ENCODE data around the gene G6PC3. TPM values are rescaled to one million over a fixed set of nuclear protein-coding genes. Genes with fewer than 3 reads are reported as not detected.

The G6PC3 gene
- total RNA-seq, 1 donor from 2014 or later: 22.7 TPM

DNA sequence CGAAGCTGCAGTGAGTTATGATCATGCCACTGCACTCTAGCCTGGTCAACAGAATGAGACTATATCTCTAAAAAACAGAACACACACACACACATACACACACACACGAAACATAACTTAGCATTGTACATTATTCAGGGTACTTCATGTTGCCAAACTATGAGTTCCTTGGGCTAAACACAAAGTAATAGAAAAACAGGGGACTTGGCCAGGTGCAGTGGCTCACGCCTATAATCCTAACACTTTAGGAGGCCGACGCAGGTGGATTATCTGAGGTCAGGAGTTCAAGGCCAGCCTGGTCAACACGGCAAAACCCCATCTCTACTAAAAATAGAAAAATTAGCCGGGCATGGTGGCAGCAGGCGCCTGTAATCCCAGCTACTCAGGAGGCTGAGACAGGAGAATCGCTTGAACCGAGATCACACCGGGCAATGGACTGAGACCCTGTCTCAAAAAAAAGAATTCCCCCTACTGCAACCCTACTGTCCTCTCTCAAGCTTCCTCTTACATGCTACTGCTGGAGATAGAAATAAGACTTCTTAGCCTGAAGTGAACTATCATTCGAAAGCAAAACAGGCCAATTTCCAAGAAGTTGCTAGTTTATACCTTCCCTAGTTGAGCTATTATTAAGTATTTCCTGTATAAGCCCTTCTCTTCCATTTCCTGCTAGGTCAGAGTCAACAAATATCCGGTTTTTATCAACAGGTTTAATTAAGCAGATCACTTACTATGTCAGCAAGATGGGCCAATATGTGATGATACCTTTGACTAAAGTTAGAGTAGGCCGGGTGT, 11.2 kb upstream of the G6PC3 start:
- intact Hi-C loops (cut with micrococcal nuclease): no loop called here

DNA sequence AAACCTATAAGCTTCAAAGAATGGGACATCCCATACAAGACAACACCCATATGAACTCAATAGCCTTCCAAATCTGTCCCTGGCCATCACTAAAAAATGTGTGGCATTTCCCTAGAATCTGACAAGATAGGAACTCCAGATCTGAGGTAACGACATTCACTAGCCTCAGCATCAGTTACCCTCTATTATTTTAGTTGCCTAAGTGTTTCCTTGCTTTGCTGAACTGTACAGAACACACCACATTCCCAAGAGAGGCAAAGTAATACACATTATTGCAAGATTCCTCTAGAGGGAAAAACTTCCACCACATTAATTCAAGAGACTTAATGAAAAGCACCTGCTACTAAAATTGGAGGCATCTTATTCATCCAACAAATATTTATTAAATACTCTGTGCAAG, 9.1 kb upstream of the G6PC3 start:
- intact Hi-C loops (cut with micrococcal nuclease): no loop called here

DNA sequence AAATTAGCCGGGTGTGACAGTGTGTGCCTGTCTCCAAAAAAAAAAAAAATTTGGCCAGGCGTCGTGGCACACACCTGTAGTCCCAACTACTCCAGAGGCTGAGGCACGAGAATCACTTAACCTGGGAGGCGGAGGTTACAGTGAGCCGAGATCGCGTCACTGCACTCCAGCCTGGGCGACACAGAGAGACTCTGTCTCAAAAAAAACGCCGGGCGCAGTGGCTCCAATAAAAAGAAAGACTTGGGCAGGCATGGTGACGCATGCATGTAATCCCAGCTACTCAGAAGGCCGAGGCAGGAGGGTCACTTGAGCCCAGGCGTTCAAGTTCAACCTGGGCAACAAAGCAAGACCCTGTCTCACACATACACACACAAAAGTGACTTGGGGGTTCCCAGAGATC, 7.7 kb upstream of the G6PC3 start:
- intact Hi-C loops (cut with micrococcal nuclease): no loop called here

GRCh38 chr17:44063704-44064639, 6.6 kb upstream of the G6PC3 start:
- intact Hi-C loops (cut with micrococcal nuclease): no loop called here

GRCh38 chr17:44065668-44066203, 4.8 kb upstream of the G6PC3 start:
- intact Hi-C loops (cut with micrococcal nuclease): loop anchor here (1.0 to 5.0 kb wide), 3 partner anchors 59 to 262 kb away; partner anchors contain the start of gene HROB

GRCh38 chr17:44066204-44066930, 4.2 kb upstream of the G6PC3 start, which contains the start of gene LSM12:
LSM12 (minus strand) TSS chr17:44066671; CDS start chr17:44066587, 84 bp downstream.
- intact Hi-C loops (cut with micrococcal nuclease): loop anchor here (1.0 to 5.0 kb wide), 3 partner anchors 60 to 261 kb away; partner anchors contain the start of gene HROB

- intact Hi-C loops (cut with micrococcal nuclease): loop anchor here (2.0 to 5.0 kb wide), 2 partner anchors 61 to 260 kb away; no protein-coding TSS in a partner anchor
These were observed 3.0 kb upstream of the G6PC3 start for GRCh38 chr17:44067545-44067940.

- intact Hi-C loops (cut with micrococcal nuclease): loop anchor here (2.0 to 5.0 kb wide), 3 partner anchors 53 to 257 kb away; partner anchors contain the start of genes HDAC5 and TMEM101
These were observed 521 bp upstream of the G6PC3 start for GRCh38 chr17:44069974-44070454.

GRCh38 chr17:44071198-44071520, 624 bp downstream of the G6PC3 start:
- intact Hi-C loops (cut with micrococcal nuclease): loop anchor here (2.0 kb wide), 2 partner anchors 52 to 56 kb away; partner anchors contain the start of genes HDAC5 and TMEM101

DNA sequence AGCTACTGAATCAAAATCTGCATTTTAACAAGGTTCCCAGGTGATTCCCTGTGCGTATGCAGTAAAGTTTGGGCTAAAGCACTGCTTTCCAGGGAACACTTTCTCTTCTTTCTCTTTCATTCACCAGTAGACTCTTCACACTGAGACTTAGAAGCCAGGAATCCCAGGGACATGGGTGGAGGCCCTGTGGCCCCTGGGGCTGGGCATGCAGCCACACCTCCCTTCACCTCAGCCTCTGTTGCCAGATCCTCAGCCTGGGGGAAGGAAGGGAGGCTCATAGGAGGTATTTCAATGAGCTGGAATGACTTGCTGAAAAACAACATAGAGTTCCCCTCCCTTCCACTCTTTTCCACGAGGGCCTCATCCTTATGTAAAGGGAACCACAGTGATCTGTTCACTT, 1.2 kb downstream of the G6PC3 start:
- intact Hi-C loops (cut with micrococcal nuclease): loop anchor here (2.0 kb wide), 2 partner anchors 51 to 57 kb away; partner anchors contain the start of genes HDAC5 and TMEM101

DNA sequence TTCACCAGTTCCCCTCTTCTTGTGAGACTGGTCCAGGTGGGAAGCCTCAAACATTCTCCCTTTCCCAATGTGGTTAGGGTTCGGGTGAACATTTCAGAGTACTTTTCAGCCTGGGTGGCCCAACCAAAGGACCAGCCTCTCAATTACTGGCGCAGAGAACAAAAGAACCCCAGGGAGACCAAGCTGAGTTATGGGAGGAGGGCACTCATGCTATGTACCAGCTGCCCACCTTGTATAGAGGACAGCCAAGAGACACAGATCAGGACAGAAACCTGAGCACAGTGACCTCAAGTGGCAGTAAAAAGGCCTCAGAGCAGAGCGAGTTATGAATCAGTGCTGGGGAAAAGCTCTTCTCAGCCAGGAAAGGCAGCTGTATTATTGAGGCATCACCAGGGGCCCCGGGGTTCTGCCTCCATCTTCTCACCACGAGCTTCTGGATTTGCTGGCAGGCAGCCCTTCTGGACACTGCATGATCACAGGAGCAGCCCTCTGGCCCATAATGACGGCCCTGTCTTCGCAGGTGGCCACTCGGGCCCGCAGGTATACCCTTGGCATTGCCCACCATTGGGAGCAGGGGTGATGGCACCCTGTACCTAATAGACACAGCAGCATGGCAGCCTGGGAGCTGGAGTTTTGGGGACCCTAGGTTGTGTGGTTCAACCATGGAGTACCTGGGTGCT, 3.8 kb downstream of the G6PC3 start:
- intact Hi-C loops (cut with micrococcal nuclease): no loop called here

DNA sequence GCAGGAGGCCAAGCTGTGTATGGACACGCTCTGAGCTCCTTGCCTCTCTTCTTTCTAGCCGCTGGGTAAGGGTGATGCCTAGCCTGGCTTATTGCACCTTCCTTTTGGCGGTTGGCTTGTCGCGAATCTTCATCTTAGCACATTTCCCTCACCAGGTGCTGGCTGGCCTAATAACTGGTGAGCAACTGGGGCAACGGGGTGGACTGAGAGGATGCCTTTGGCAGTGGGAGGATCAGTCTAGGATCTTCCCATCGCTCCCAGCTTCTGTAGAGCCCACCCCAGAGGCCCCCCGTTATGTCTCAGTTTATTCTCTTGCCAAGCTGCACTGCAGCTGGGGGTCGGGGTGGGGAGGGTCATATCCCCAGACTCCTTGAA, 4.4 kb downstream of the G6PC3 start:
- intact Hi-C loops (cut with micrococcal nuclease): no loop called here

DNA sequence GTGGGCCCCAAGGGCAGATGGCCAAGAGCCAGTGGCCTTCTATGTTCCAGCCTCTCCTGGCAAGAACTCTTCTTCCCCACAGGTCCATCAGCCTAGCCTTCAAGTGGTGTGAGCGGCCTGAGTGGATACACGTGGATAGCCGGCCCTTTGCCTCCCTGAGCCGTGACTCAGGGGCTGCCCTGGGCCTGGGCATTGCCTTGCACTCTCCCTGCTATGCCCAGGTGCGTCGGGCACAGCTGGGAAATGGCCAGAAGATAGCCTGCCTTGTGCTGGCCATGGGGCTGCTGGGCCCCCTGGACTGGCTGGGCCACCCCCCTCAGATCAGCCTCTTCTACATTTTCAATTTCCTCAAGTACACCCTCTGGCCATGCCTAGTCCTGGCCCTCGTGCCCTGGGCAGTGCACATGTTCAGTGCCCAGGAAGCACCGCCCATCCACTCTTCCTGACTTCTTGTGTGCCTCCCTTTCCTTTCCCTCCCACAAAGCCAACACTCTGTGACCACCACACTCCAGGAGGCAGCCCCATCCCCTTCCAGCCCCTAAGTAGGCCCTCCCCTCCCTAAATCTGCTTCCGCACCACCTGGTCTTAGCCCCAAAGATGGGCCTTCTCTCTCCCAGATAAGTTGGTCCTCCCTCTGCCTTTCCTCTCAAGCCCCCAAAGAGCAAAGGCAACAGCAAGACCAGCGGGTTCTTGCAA, 5.2 kb downstream of the G6PC3 start:
- intact Hi-C loops (cut with micrococcal nuclease): no loop called here

GRCh38 chr17:44076716-44077594, 6.4 kb downstream of the G6PC3 start:
- intact Hi-C loops (cut with micrococcal nuclease): no loop called here

DNA sequence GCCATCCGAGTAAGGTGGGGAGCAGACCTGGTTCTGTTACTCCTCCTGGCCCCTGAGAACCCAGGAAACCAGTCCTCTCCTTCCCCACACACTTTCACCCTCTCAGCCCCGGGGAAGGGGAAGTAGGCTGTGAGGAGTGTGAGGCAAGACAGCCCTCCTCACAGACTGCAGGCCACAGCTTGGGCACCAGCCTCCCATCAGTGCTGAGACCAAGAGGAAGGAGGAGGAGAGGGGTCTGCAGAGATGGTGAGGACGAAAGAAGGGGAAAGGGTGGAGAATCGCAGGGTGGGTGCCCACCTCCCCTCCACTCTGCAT, 7.0 kb downstream of the G6PC3 start:
- intact Hi-C loops (cut with micrococcal nuclease): no loop called here

DNA sequence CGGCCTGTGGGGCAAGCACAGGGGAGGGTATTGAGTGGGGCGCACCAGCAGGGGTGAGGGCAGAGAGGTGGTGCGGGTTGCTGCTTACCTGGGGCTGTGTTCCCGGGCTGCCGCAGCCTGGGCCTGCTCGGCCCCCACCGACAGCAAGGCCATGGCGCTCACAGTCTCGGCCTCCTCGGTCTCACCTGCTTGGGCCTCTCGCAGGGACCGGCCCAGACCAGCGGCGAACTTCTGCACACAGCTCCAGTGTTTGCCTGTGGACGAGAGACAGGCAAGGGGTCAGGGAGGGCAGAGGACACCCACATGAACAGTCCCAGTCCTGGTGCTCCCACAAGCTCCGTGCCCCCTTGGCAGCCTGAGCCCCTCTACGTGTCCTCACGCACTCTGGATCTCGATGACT, 7.9 kb downstream of the G6PC3 start:
- intact Hi-C loops (cut with micrococcal nuclease): no loop called here

- intact Hi-C loops (cut with micrococcal nuclease): no loop called here
These were observed 9.6 kb downstream of the G6PC3 start for GRCh38 chr17:44079877-44080821.

GRCh38 chr17:44081681-44082080, 11.1 kb downstream of the G6PC3 start:
- intact Hi-C loops (cut with micrococcal nuclease): no loop called here
